GM12878 (cell line): ENCODE results near the gene PDE6A. TPM values are rescaled to one million over a fixed set of nuclear protein-coding genes. Genes with fewer than 3 reads are reported as not detected.

ENCODE experiments used
- ATAC-seq: fragments of 200-7000 bp; cut with Tn5 transposase; 3 replicates; pipeline ENCODE4 v1.9.1; 2020; ENCODE audit warnings: mild to moderate bottlenecking, moderate library complexity
- BruUV-seq: library from RNA; stranded (reverse); fragments of 400-500 nt; replicated peaks from 2 replicates; lab custom pipeline; 2021; lab: Mats Ljungman, UMichigan
- CTCF ChIA-PET: fragments of 300-600 bp; sonication (Branson Sonifier 250); formaldehyde crosslinking; extraction: SDS; loops from one replicate; lab custom pipeline; 2021; ENCODE audit warnings: inconsistent platforms; lab: Yijun Ruan, JAX
- POLR2A ChIA-PET: fragments of 350-600 bp; formaldehyde crosslinking; extraction: SDS; loops from one replicate; lab custom pipeline; 2021; ENCODE audit warnings: inconsistent platforms; lab: Charles Lee
- RAD21 ChIA-PET: fragments of 300-600 bp; sonication (Branson Sonifier 250); formaldehyde crosslinking; loops from one replicate; lab custom pipeline; 2023; ENCODE audit warnings: antibody characterized with exemption; ENCODE audit not compliant: unreplicated experiment; lab: Charles Lee
- SMC1A ChIA-PET: fragments of 300-600 bp; sonication (Branson Sonifier 250); formaldehyde crosslinking; loops from one replicate; lab custom pipeline; 2023; ENCODE audit not compliant: unreplicated experiment, uncharacterized antibody; lab: Charles Lee
- DNase-seq: peaks from one replicate; pipeline ENCODE4 v3.0.0-alpha.2; 2011; ENCODE audit warnings: low read depth, low spot score
- FAIRE-seq: peaks from 3 replicates; lab custom pipeline; 2011; peaks lifted over from hg19 to GRCh38; lab: Jason Lieb, UNC
- H2AFZ ChIP-seq: 2 replicates; pipeline ENCODE4 v1.6.0; 2011; ENCODE audit warnings: low read depth, low read length, control low read depth; ENCODE audit not compliant: control insufficient read depth
- H3K27ac ChIP-seq: 2 replicates; pipeline ENCODE4 v1.5.1; 2011; ENCODE audit warnings: control low read depth; ENCODE audit not compliant: control insufficient read depth, insufficient read depth
- H3K27me3 ChIP-seq, 2 experiments: replicated peaks in 1 of 2; 2 replicates each; pipeline versions ENCODE4 v1.6.0 to v1.6.1; 2011; ENCODE audit warnings: low read length in 1 of 2; ENCODE audit not compliant: control insufficient read depth in 2 of 2, insufficient read depth in 2 of 2
- H3K36me3 ChIP-seq, 2 experiments: 2 replicates each; pipeline ENCODE4 v1.5.1; 2011; ENCODE audit warnings: low read length in 1 of 2; ENCODE audit not compliant: control insufficient read depth in 2 of 2, insufficient read depth in 2 of 2
- H3K4me1 ChIP-seq: 2 replicates; pipeline ENCODE4 v1.6.1; 2011; ENCODE audit warnings: mild to moderate bottlenecking, low read length, moderate library complexity, mixed read lengths; ENCODE audit not compliant: control insufficient read depth, insufficient read depth
- H3K4me2 ChIP-seq: 2 replicates; pipeline ENCODE4 v1.6.0; 2011; ENCODE audit warnings: control low read depth; ENCODE audit not compliant: control insufficient read depth, insufficient read depth
- H3K4me3 ChIP-seq: fragments of 200-600 bp; sonication (generic); 2 replicates; pipeline ENCODE4 v1.5.1; 2016
- H3K79me2 ChIP-seq: 2 replicates; pipeline ENCODE4 v1.6.0; 2011; ENCODE audit warnings: low read length; ENCODE audit not compliant: control insufficient read depth, insufficient read depth
- H3K9ac ChIP-seq: 2 replicates; pipeline ENCODE4 v1.8.0; 2011; ENCODE audit warnings: low read length, control low read depth, mixed read lengths; ENCODE audit not compliant: control insufficient read depth, insufficient read depth
- H3K9me3 ChIP-seq: replicated peaks from 3 replicates; pipeline ENCODE4 v1.5.1; 2011; ENCODE audit warnings: mild to moderate bottlenecking, low read length; ENCODE audit not compliant: control insufficient read depth, insufficient read depth
- H4K20me1 ChIP-seq: 2 replicates; pipeline ENCODE4 v1.6.0; 2011; ENCODE audit not compliant: control insufficient read depth, insufficient read depth
- BCL11A ChIP-seq: IDR thresholded peaks from 2 replicates; pipeline ENCODE4 v1.6.1; 2011; ENCODE audit warnings: low read depth, low read length
- DPF2 ChIP-seq: fragments of 450-650 bp; IDR thresholded peaks from 2 replicates; pipeline ENCODE4 v1.6.1; 2017; ENCODE audit warnings: mild to moderate bottlenecking
- ETV6 ChIP-seq, 2 experiments: fragments of 450-650 bp in 1 of 2; IDR thresholded peaks in 1 of 2; conservative IDR thresholded peaks in 1 of 2; 2 replicates each; pipeline ENCODE4 v1.6.1; 2014; ENCODE audit warnings: antibody characterized with exemption in 1 of 2, borderline replicate concordance in 1 of 2, low read depth in 1 of 2, mild to moderate bottlenecking in 1 of 2, moderate library complexity in 1 of 2
- FOS ChIP-seq: IDR thresholded peaks from 3 replicates; pipeline ENCODE4 v1.6.1; 2011; ENCODE audit warnings: borderline replicate concordance; ENCODE audit not compliant: insufficient read length; ENCODE audit errors: extremely low read depth
- HCFC1 ChIP-seq: fragments of 150-350 bp; IDR thresholded peaks from 2 replicates; pipeline ENCODE4 v1.6.1; 2014; ENCODE audit warnings: low read length
- HDGF ChIP-seq: fragments of 450-650 bp; IDR thresholded peaks from 2 replicates; pipeline ENCODE4 v1.6.1; 2016; ENCODE audit warnings: antibody characterized with exemption
- MYB ChIP-seq: fragments of 150-350 bp; IDR thresholded peaks from 2 replicates; pipeline ENCODE4 v1.6.1; 2014; ENCODE audit warnings: mild to moderate bottlenecking, low read depth, low read length, borderline replicate concordance
- POLR2A ChIP-seq: IDR thresholded peaks from 2 replicates; pipeline ENCODE4 v1.6.1; 2011; ENCODE audit warnings: low read depth, mild to moderate bottlenecking, low read length
- RBBP5 ChIP-seq: fragments of 200-600 bp; sonication (generic); conservative IDR thresholded peaks from 2 replicates; pipeline ENCODE4 v1.6.1; 2016
- RCOR1 ChIP-seq: conservative IDR thresholded peaks from 2 replicates; pipeline ENCODE4 v1.6.1; 2012; ENCODE audit warnings: low read depth, low read length, improper control_type of control experiment
- SMAD5 ChIP-seq: IDR thresholded peaks from 2 replicates; pipeline ENCODE4 v1.6.1; 2016; ENCODE audit warnings: antibody characterized with exemption, low read depth
- SMARCA5 ChIP-seq: fragments of 450-650 bp; IDR thresholded peaks from 2 replicates; pipeline ENCODE4 v1.6.1; 2017; ENCODE audit warnings: mild to moderate bottlenecking
- STAT3 ChIP-seq: IDR thresholded peaks from 2 replicates; pipeline ENCODE4 v1.6.1; 2011; ENCODE audit warnings: low read depth, low read length, improper control_type of control experiment
- YBX1 ChIP-seq: fragments of 450-650 bp; IDR thresholded peaks from 2 replicates; pipeline ENCODE4 v1.6.1; 2016; ENCODE audit warnings: antibody characterized with exemption
- ZNF274 ChIP-seq: IDR thresholded peaks from one replicate; pipeline ENCODE4 v1.8.0; 2011; ENCODE audit not compliant: insufficient read length, insufficient read depth
- WGBS: methylation state at CpG from one replicate; pipeline ENCODE4 v1.1.6; 2016; ENCODE audit warnings: low lambda C conversion rate; ENCODE audit not compliant: insufficient replicate concordance, insufficient coverage; ENCODE audit errors: missing lambda C conversion rate; 5-methylcytosine and 5-hydroxymethylcytosine counted together
- in situ Hi-C: fragments of 300-500 bp; cut with MboI; formaldehyde crosslinking; loops from 9 replicates; pipeline ENCODE4 v1.14.3; 2018; ENCODE audit warnings: mixed read lengths
- intact Hi-C: fragments of 100-400 bp; cut with micrococcal nuclease; formaldehyde crosslinking; loops from one replicate; pipeline ENCODE4 v1.14.2; 2022; ENCODE audit not compliant: unreplicated experiment
- polyA plus RNA-seq, 11 experiments: library from polyadenylated mRNA; depleted of rRNA in 4 of 11; unstranded in 6 of 11; stranded (reverse) in 5 of 11; fragments of >200 nt; fragmentation: Nextera tagmentation in 4 of 11; fragmentation: Illumina TruSeq in 1 of 11; extraction: Ambion mirVana in 4 of 11; extraction: Trizol in 1 of 11; gene quantifications; 1 replicate in 1 of 11; 2 replicates in 10 of 11; pipeline versions ENCODE4 v1.2.1 to v1.2.3, GENCODE V29; 2011 to 2016; ENCODE audit warnings: inconsistent platforms in 2 of 11, missing spikeins in 2 of 11, low read depth in 1 of 11
- total RNA-seq, 4 experiments: library from RNA; depleted of rRNA in 3 of 4; stranded (reverse); fragments of >200 nt in 3 of 4; fragmentation: Illumina TruSeq in 1 of 4; extraction: Trizol in 1 of 4; gene quantifications; 2 replicates each; pipeline versions ENCODE4 v1.2.1 to v1.2.3, GENCODE V29; 2013 to 2021
- TF ChIP-seq, protein P1 (sequence below): IDR thresholded peaks from 2 replicates; pipeline ENCODE4 v1.6.1; 2012; ENCODE audit warnings: mild to moderate bottlenecking, low read depth, low read length
- TF ChIP-seq, protein P2 (sequence below): fragments of 450-650 bp; IDR thresholded peaks from 2 replicates; pipeline ENCODE4 v1.6.1; 2017; ENCODE audit warnings: mild to moderate bottlenecking, moderate library complexity
- TF ChIP-seq, protein P3 (sequence below): IDR thresholded peaks from 2 replicates; pipeline ENCODE4 v1.6.1; 2011; ENCODE audit warnings: borderline replicate concordance, low read depth, mild to moderate bottlenecking, moderate library complexity, mixed read lengths, low read length; ENCODE audit not compliant: insufficient read depth; ENCODE audit errors: extremely low read length

PDE6A gene
- total and polyA plus RNA-seq, 10 of the 15 experiments (the other 5 are each of a cell fraction or from before 2014, with no cell fraction given) = 0.05 to 0.26 TPM; not detected in 8

GRCh38 chr5:149917073-149917676 is 27.4 kb downstream of the PDE6A start:
- H3K27me3 ChIP-seq = no peaks in the 10 kb centered on the region
- in situ Hi-C loops (no loop called here), intact Hi-C loops (no loop called here)
- no peaks in the 10 kb centered on the region for H4K20me1 ChIP-seq
- DNase-seq = no peak
- no peak overlapping the region for H3K4me2 ChIP-seq
- no peaks in the 10 kb centered on the region for H3K36me3 ChIP-seq
- TF ChIP-seq SMAD5 (no peak), ETV6 (conservative IDR thresholded peaks at IDR 0.05 in 1 of 2, IDR thresholded peaks at IDR 0.05 in 1 of 2; ENCODE audit: borderline replicate concordance in 1 of 2, low read depth in 1 of 2) (no peak), ZNF274 (no peak), FOS (no peak), MYB (no peak), DPF2 (no peak), SMARCA5 (no peak), STAT3 (no peak), RCOR1 (no peak), POLR2A (no peak), BCL11A (no peak), YBX1 (no peak), RBBP5 (no peak), HDGF (no peak), HCFC1 (no peak)
- TF ChIP-seq, protein P1, sequence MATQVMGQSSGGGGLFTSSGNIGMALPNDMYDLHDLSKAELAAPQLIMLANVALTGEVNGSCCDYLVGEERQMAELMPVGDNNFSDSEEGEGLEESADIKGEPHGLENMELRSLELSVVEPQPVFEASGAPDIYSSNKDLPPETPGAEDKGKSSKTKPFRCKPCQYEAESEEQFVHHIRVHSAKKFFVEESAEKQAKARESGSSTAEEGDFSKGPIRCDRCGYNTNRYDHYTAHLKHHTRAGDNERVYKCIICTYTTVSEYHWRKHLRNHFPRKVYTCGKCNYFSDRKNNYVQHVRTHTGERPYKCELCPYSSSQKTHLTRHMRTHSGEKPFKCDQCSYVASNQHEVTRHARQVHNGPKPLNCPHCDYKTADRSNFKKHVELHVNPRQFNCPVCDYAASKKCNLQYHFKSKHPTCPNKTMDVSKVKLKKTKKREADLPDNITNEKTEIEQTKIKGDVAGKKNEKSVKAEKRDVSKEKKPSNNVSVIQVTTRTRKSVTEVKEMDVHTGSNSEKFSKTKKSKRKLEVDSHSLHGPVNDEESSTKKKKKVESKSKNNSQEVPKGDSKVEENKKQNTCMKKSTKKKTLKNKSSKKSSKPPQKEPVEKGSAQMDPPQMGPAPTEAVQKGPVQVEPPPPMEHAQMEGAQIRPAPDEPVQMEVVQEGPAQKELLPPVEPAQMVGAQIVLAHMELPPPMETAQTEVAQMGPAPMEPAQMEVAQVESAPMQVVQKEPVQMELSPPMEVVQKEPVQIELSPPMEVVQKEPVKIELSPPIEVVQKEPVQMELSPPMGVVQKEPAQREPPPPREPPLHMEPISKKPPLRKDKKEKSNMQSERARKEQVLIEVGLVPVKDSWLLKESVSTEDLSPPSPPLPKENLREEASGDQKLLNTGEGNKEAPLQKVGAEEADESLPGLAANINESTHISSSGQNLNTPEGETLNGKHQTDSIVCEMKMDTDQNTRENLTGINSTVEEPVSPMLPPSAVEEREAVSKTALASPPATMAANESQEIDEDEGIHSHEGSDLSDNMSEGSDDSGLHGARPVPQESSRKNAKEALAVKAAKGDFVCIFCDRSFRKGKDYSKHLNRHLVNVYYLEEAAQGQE = no peak
- TF ChIP-seq, protein P2, sequence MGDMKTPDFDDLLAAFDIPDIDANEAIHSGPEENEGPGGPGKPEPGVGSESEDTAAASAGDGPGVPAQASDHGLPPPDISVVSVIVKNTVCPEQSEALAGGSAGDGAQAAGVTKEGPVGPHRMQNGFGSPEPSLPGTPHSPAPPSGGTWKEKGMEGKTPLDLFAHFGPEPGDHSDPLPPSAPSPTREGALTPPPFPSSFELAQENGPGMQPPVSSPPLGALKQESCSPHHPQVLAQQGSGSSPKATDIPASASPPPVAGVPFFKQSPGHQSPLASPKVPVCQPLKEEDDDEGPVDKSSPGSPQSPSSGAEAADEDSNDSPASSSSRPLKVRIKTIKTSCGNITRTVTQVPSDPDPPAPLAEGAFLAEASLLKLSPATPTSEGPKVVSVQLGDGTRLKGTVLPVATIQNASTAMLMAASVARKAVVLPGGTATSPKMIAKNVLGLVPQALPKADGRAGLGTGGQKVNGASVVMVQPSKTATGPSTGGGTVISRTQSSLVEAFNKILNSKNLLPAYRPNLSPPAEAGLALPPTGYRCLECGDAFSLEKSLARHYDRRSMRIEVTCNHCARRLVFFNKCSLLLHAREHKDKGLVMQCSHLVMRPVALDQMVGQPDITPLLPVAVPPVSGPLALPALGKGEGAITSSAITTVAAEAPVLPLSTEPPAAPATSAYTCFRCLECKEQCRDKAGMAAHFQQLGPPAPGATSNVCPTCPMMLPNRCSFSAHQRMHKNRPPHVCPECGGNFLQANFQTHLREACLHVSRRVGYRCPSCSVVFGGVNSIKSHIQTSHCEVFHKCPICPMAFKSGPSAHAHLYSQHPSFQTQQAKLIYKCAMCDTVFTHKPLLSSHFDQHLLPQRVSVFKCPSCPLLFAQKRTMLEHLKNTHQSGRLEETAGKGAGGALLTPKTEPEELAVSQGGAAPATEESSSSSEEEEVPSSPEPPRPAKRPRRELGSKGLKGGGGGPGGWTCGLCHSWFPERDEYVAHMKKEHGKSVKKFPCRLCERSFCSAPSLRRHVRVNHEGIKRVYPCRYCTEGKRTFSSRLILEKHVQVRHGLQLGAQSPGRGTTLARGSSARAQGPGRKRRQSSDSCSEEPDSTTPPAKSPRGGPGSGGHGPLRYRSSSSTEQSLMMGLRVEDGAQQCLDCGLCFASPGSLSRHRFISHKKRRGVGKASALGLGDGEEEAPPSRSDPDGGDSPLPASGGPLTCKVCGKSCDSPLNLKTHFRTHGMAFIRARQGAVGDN = no peak
- TF ChIP-seq, protein P3, sequence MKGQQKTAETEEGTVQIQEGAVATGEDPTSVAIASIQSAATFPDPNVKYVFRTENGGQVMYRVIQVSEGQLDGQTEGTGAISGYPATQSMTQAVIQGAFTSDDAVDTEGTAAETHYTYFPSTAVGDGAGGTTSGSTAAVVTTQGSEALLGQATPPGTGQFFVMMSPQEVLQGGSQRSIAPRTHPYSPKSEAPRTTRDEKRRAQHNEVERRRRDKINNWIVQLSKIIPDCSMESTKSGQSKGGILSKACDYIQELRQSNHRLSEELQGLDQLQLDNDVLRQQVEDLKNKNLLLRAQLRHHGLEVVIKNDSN = no peak
- no peak overlapping the region for H2AFZ ChIP-seq
- CTCF ChIA-PET = interaction anchor here (1.0 to 1.2 kb wide), 3 partner anchors 43 to 205 kb away, joined by 3 to 4 read pairs (median 4); partner anchors contain the start of gene SLC26A2
- SMC1A ChIA-PET = interaction anchor here (0.8 to 1.0 kb wide), 2 partner anchors 23 to 98 kb away, joined by 3 read pairs; no protein-coding TSS in a partner anchor
- no peak for ATAC-seq
- RAD21 ChIA-PET = no interaction called here
- H3K79me2 ChIP-seq = no peaks in the 10 kb centered on the region
- no peak overlapping the region for H3K27ac ChIP-seq
- H3K4me3 ChIP-seq = no peak overlapping the region
- WGBS = 55% methylated on average over 6 of the region's 6 CpGs
- H3K9ac ChIP-seq = no peak overlapping the region
- POLR2A ChIA-PET = no interaction called here
- H3K9me3 ChIP-seq = no peaks in the 10 kb centered on the region
- peaks cover 3% of the 10 kb centered on the region; the same call in 1 of the 2 replicates for H3K4me1 ChIP-seq
- no peak for FAIRE-seq
- no TSS peak for BruUV-seq
